ENCODE measurements around the gene PGAP2.
"Not testable (repeated sequence)": the region's sequence is repeated elsewhere in the genome, so short reads cannot be mapped to it uniquely, and the experiment has no call there.

PGAP2 gene

DNA sequence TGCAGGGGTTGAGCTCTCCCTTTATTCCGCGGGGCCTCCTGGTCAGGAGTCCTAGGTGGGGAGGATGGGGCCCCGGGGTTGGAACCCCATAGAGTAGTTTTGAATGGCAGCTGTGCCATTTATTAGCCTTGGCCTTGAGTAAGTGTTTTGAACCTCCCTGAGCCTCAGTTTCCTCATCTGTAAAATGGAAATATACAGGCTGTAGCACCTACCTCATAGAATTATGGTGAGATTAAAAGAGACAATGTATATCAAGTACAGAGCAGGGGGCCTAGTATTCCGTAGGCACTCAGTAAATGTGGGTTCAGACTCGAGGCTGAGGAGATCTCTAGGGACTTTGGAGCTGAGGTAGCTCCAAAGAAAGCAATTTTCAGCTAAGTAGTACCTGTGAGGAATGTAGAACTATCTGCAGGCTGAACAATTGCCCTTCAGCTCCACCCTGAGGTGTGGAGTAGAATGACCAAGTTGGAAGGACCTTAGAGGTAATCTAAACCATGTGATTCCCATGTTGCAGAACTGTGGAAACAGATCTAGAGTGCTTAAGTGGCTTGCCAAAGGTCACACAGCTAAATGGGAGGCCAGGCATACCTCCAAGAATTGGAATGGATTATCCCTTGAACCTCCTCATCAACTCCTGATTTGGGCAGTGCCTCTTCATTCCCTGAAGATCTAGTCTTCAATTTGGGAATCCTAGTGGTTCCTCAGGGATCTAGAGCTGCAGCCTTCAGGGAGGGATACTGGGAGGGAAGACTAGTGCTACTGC is 682 bp downstream of the PGAP2 start:
- TF ChIP-seq, protein P1, sequence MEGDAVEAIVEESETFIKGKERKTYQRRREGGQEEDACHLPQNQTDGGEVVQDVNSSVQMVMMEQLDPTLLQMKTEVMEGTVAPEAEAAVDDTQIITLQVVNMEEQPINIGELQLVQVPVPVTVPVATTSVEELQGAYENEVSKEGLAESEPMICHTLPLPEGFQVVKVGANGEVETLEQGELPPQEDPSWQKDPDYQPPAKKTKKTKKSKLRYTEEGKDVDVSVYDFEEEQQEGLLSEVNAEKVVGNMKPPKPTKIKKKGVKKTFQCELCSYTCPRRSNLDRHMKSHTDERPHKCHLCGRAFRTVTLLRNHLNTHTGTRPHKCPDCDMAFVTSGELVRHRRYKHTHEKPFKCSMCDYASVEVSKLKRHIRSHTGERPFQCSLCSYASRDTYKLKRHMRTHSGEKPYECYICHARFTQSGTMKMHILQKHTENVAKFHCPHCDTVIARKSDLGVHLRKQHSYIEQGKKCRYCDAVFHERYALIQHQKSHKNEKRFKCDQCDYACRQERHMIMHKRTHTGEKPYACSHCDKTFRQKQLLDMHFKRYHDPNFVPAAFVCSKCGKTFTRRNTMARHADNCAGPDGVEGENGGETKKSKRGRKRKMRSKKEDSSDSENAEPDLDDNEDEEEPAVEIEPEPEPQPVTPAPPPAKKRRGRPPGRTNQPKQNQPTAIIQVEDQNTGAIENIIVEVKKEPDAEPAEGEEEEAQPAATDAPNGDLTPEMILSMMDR (IDR thresholded peaks at IDR 0.05; ENCODE audit: insufficient read depth, low read depth, low read length, missing control alignments), result peak; percentile 64
- DNase-seq (ENCODE audit: low read depth), result peak; percentile 82
- H3K4me3 ChIP-seq (ENCODE audit: low read depth, low read length), result peak overlapping the region; percentile 76

DNA sequence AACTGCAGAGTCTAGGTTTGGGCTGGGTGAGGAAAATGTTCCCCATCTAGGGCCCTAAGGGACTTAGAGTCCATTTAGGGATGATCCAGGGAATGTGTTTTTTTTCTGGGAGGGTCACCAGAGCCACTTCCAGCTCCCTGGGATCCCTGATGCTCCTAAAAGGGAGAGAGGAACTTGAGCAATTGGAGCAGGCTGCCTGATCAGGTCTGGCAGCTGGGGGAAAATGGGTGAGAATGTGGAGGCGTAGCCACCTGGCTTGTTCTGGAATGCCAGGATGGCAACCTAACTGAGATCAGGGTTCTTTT is 1.2 kb downstream of the PGAP2 start:
- no peak overlapping the region for H3K4me3 ChIP-seq (ENCODE audit: low read depth, low read length)
- TF ChIP-seq, protein P1 (IDR thresholded peaks at IDR 0.05; ENCODE audit: insufficient read depth, low read depth, low read length, missing control alignments), result no peak
- DNase-seq (ENCODE audit: low read depth), result no peak

DNA sequence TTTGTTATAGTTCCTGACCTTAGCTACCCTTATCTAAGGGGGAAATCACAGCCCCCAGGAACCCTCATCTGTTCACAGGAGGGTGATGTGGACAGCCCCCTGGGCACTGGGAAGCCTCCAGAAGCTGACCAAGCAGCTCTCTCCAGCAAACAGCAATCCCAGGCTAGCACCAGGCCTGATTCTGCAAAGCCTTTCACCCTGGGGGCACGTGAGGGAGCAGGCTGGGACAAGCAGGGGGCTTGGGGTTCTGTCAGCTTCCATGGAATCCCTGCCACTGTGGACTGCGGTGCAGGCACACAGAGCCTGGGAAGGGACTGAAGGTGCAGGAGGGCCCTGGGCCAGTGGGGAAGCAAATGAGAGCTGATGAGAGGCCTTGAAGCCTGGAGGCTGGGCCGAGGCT is 2.1 kb downstream of the PGAP2 start:
- TF ChIP-seq, protein P1 (IDR thresholded peaks at IDR 0.05; ENCODE audit: insufficient read depth, low read depth, low read length, missing control alignments), result no peak
- DNase-seq (ENCODE audit: low read depth), result no peak
- no peak overlapping the region for H3K4me3 ChIP-seq (ENCODE audit: low read depth, low read length)

DNA sequence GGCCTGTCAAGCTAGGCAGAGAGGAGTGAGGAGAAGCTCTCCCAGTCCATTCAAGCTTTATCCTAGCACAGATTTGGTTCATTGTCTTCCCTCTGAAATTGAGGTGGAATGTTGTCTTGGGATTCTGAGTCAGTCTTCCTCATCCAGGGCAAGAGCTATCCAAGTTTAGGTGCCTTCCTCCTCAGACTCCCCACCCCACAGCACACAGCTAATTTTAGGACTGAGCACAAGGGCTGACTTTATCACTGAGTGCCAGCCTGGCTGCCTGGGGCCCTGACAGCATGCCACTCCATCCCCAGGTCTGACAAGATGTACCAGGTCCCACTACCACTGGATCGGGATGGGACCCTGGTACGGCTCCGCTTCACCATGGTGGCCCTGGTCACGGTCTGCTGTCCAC is 2.6 kb downstream of the PGAP2 start:
- TF ChIP-seq, protein P1 (IDR thresholded peaks at IDR 0.05; ENCODE audit: insufficient read depth, low read depth, low read length, missing control alignments), result no peak
- no peak for DNase-seq (ENCODE audit: low read depth)

DNA sequence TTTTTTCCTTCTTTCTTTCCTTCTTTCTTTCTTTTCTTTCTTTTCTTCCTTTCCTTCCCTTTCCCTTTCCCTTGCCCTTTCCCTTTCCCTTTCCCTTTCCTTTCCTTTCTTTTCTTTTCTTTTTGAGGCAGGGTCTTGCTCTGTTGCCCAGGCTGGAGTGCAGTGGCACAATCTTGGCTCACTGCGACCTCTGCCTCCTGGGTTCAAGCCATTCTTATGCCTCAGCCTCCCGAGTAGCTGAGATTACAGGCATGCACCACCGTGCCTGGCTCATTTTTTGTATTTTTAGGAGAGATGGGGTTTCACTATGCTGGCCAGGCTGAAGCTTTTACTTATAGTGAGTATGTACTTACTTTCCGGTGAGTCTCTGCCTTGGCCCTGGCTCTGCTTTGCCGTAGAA is 6.5 kb downstream of the PGAP2 start:
- not testable (repeated sequence) for H3K4me3 ChIP-seq (ENCODE audit: low read depth, low read length); DNase-seq (ENCODE audit: low read depth)

More for the DNA sequence above, 2.6 kb downstream of the PGAP2 start:
- H3K4me3 ChIP-seq (ENCODE audit: low read depth, low read length), result no peak overlapping the region

DNA sequence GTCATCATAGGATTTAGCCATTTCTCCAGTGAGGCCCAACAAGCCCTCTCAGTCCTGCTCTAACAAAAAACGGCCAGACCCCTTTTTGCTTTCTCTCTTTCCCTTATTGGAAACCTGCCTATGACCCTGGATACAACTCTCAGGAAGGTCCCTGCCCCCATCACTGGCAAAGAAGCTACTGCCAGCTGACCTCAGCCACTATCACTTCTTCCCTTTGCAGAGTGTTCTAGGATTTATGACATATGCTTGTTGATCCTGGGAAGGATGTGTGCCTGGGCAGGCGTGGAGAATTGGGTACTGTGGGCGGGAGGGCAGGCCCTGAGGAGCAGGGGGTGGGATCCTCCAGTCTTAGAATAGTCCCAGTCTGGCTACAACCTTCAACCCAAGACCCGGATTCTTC is 7.5 kb downstream of the PGAP2 start:
- no peak overlapping the region for H3K4me3 ChIP-seq (ENCODE audit: low read depth, low read length)
- DNase-seq (ENCODE audit: low read depth), result no peak
- TF ChIP-seq, protein P1 (IDR thresholded peaks at IDR 0.05; ENCODE audit: insufficient read depth, low read depth, low read length, missing control alignments), result no peak

DNA sequence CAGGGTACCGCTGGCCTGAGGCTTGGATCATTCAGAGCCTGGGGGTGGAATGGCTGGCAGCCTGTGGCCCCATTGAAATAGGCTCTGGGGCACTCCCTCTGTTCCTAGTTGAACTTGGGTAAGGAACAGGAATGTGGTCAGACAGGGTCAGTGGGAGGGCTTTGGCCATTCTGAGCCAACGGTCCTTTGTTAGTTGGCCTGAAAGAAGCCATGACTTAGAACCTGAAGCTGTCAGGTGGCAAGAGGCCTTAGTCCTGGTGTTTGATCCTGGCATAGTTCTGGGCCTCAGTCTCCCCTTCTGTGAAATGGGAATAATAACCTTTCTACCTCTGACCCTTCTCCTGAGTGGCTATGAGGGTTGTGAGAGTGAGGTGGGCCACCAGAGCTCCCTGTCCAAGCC is 8.3 kb downstream of the PGAP2 start:
- TF ChIP-seq, protein P1 (IDR thresholded peaks at IDR 0.05; ENCODE audit: insufficient read depth, low read depth, low read length, missing control alignments), result no peak
- H3K4me3 ChIP-seq (ENCODE audit: low read depth, low read length), result no peak overlapping the region
- DNase-seq (ENCODE audit: low read depth), result no peak
